ENCODE measurements around the gene SVOPL.
A peak's percentile ranks its signal among the peaks of the same experiment; 100 is the strongest.

Gene SVOPL

DNA sequence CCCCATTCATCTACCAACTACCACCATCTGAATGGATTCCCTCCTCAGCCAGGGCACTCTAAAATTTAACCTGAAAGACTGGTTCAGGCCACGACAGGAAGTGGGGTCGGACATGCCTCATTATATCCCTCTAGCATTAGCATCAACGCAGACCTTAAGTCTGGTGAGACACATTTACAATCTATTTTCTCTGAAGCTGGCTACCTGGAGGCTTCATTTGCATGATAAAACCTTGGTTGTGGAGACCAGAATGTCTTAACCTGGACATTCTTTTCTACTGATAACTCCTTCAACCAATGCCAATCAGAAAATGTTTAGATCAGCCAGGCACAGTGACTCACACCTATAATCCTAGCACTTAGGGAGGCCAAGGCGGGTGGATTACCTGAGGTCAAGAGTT lies 42.3 kb downstream of the SVOPL start:
- DNase-seq = no peak

DNA sequence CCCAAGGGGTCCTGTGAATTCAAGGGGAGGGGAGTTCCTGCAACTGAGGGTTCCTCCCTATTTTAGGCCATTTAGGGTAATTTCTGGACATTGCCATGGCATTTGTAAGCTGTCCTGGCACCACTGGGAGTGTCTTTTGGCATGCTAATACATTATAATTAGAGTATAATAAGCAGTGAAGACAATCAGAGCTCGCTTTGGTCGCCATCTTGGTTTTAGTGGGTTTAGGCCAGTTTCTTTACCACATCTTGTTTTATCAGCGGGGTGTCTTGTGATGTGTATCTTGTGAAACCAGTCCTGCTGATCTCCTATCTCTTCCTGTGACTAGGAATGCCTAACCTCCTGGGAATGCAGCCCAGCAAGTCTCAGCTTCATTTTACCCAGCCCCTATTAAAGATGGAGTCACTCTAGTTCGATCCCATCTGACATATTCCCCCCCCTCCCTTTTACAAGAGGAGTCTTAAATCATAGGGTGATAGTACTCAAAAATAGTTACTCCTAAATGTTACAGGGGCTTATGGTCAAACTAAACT lies 43.2 kb downstream of the SVOPL start:
- no peak for DNase-seq

DNA sequence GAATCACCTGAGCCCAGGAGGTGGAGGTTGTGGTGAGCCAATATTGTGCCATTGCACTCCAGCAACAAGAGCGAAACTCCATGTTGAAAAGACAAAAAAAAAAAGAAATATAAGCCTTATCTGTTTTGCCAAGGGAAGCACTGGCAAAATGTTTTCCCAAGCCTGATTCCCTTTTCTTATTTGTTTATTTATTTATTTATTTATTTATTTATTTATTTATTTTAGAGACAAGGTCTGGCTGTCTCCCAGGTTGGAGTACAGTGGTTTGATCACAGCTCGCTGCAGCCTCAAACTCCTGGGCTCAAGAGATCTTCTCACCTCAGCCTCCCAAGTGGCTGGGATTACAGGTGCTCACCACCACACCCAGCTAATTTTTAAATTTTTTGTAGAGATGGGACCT lies 44.2 kb downstream of the SVOPL start:
- no peak for DNase-seq

DNA sequence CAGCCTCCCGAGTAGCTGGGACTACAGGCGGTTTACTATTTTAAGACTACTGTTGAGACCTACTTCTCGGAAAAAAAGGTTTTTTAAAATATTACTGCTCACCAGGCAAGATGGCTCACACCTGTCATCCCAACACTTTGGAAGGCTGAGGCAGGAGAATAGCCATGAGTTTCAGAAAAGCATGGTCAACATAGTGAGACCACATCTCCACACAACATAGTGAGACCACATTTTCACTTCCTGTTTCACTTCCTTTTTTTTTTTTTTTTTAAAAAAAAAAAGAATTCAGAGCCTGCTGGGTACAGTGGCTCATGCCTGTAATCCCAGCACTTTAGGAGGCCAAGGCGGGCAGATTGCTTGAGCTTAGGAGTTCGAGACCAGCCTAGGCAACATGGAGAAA lies 46.5 kb downstream of the SVOPL start:
- DNase-seq = no peak

DNA sequence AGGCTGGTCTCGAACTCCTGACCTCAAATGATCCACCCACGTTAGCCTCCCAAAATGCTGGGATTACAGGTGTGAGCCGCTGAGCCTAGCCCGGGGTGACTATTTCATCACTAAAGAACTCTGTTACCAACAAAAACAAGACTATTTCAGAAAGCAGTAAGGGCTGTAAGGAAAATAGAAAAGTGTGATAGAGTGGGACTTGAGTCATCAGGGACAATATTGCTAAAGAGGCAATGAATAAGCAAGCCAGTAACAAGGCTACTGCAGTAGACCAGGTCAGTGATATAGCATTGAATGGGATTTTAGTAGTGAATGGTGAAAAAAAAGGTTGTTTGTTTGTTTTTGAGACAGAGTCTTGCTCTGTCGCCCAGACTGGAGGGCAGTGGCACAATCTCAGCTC lies 51.7 kb downstream of the SVOPL start:
- DNase-seq = no peak

DNA sequence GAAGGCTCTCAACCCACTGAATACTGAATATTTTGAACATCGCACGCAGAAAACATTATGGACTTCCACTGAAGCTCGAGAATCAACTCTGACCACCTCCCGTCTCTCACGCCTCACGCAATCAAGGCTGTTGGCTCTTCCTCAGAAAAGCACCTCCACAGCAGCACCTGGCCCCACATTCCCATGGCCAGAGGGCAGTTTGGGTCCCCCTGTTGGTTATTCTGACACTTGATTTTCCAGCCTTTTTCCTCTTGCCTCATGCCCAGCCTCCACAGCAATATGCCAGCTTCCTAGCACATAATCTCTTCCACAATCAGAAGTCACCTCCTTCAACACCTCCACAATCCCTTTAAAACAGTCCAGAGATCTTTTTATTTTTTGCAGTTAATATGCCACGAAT lies 55.9 kb downstream of the SVOPL start:
- no peak for DNase-seq

DNA sequence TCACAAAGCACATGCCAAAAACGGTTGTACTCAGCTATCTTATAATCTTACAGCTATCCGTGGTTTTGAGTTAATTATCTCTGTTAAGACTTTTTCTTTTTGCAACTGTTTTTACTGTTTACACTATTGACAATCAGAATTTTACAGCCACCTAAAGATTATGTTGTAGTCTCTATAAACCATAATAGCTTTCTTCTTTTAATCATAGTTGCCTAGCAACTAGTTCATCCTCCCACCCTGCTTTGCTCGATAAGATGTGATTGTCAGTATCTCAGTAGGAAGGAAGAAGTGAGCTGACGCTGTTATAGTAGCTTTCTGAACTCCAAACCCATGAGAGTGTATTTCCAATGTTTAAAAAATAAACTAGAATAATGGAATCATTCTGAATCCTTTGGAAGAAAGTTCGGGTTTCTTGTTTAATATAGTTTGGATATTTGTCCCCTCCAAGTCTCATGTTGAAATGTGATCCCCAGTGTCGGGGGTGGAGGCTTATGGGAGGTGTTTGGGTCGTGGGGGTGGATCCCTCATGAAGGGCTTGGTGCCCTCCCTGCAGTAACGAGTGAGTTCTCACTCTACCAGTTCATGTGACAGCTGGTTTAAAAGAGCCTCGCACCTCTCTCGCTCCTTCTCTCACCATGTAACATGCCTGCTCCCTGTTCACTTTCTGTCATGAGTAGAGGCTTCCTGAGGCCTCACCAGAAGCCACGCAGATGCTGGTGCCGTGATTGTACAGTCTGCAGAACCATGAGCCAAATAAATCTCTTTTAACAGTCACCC lies 68.1 kb downstream of the SVOPL start:
- no peak for DNase-seq

DNA sequence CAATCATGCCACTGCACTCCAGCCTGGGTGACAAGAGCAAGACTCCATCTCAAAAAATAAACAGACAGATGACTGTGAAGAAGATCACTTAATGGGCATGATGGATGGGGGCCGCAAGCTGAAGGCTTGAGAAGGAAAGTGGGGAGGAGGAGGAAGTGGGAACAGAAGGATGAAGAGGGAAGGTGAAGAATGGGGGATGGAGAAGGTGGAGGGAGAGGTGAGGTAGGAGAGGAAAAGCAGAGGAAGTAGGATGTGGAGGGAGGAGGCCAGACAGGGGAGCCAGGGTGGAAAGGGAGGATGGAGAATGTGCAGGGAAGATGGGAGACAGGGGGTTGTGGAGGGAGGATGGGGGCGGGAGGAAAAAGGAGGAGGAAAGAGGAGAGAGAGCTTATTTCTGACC lies 68.8 kb downstream of the SVOPL start:
- no peak for DNase-seq

DNA sequence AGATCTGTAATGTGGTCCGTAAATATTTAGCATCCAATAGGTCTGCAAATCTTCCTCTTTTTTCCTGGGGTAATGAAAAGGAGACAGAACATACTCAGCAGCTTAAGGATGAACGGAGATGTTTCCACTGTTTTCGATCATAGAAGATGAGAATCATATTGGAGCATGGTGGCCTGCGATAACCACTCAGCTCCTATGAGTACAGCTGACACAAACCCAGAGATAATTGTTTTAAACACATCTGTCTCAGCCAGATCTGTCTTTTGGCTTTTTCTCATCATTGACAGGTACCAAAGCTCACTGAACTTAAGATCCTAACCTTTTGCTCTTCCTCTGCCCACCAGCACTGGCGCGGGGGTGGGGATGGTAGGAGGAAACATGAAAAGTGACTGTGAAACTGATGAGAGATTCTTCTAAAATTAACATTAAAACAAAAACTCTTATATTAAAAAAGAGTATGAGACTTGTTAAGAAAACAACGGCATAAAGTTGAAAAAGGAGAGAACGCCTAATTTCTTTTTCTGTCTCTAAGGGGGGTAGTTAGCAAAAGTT lies 71.0 kb downstream of the SVOPL start:
- no peak for DNase-seq

DNA sequence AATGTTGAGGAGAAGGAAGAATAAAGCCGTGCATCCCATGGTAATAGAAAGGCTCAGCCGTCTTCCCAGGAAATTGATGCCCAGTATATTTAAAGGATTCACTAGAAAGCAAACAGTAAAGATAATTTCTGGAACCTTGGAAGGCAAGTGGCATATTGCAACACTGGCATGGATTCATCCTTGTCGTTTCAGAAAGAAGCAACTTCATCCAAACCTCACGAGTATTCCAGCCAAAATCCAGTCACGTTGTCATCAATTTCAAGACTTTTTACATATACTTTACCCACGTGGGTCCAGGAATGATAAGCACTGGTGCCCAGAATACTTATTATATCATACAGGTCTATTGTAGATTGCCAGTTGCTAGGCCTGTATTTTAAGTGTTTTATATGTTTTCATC lies 73.8 kb downstream of the SVOPL start:
- DNase-seq = no peak

DNA sequence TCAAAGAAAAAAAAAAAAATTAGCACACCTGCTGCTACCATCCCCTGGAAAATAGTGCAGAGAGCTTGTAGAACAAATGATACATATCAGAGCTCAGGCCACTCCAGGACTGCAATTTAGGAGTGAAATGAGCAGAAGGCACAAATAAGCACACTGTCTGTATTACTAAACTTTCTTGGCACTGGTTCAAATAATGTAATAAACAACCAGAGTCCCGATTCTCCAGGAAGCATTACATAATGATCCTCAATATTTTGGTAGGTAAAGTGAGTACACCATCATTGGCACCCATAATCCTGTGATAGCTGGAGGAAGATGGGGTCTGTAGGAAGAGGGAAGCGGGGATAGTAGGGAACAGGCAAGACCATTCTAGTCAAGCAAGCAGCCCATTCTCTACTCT lies 74.3 kb downstream of the SVOPL start:
- DNase-seq = no peak

DNA sequence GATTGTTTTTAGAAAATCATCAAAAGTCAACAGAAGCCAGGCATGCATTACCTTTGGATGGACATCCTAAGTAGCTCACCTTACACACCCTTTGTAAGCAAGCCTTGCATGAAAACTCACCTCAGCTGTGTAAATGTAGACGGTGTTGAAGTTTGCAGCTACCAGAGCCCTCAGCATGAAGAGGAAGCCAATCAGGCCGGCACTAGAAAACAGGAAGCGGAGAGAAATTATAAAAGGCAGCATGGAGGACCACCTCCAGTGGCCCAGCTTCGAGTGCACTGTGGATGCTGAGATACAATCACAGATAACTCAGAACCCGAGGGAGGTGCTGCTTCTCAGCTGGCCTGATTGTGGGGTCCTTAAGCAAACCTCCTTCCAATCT lies 75.3 kb downstream of the SVOPL start:
- DNase-seq = no peak

DNA sequence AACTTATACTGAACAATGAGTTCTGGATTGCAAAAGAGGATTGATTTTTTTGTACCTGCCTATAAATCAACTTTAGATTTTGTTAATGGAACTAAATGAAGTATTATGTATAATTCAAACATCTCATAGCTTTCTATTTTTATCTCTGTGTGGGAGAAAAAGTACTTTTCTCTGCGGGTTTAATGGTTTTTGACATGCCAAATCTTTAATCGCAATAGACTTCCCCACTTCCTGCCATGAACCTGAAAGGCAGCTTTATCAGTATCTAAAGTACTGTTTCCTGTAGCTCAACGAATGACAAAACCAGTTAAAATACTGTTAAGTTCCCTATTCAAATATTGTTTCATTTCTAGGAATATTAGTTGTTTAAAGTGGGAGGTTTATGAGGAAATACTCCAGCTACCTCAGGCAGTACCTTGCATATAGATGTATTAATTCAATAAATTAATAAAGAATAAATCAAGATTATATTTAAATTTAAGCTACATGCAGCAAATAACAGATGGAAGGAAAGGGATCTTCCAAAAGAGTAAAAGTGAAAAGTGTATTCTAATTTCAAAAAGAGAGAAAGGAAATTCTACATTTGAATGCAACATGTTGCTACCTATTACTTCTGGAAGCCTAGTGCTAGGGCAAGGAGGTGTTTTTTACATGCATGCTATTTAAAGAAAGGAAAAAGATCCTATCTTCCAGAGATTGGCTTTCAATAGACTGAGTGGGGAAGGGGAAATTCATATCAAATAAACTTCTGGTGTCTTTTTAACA lies 75.9 kb downstream of the SVOPL start:
- DNase-seq = no peak

DNA sequence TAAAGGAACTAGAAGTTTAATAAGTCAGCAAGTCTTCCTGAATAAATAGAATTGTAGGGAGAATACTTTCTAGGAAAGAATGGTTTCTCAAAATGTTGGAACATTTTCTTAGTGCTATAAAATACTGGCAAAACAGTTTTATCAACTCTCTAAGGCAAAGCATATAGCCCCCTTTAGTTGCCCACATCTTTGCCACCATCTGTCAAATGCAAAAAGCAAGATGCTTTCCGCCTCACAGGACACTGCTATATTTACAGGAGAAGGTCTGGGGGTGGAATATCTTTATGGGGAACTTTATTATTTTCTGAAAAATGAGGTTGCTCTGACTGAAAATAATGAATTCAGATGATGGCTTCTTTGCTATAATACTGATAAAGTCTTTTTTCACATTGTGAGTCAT lies 78.3 kb downstream of the SVOPL start:
- no peak for DNase-seq

DNA sequence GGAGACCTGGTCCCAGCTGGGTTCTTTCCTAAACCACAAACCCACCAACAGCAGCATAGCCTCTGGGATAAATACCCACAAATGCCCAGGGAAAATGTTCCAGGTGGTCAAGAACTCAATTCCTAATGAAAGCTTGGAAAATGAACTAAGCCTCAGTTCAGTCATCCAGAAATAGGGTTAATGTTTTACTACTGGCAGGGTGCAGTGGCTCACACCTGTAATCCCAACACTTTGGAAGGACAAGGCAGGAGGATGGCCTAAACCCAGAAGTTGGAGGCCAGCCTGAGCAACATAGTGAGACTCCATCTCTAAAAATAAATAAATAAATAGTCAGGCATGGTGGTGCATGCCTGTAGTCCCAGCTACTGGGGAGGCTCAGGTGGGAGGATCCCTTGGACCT lies 82.2 kb downstream of the SVOPL start:
- no peak for DNase-seq

DNA sequence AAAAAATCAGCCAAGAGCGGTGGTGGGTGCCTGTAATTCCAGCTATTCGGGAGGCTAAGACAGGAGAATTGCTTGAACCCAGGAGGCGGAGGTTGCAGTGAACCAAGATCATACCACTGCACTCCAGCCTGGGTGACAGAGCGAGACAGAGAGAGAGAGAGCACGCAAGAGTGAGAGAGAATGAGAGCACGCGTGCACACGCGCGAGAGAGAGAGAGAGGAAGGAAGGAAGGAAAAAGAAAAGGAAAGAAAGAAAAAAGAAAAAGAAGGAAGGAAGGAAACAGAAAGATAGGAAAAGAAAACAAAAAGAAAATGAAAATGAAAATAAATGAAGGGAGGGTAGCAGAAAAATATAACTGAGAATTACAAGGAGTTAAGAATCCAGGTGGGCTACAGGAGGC lies 82.7 kb downstream of the SVOPL start:
- no peak for DNase-seq

DNA sequence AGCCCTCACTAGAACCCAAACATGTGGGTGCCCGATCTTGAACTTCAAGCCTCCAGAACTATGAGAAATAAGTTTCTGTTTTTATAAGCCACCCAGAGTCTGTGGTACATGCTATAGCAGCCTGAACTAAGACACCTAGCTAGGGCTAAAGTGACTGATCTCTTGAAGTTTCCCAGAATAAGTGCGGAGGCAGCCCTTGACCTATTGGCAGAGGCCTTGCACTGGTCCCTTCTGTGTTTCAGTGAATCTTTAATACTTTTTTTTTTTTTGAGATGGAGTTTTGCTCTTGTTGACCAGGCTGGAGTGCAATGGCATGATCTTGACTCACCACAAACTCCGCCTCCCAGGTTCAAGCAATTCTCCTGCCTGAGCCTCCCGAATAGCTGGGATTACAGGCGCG lies 85.1 kb downstream of the SVOPL start:
- no peak for DNase-seq

DNA sequence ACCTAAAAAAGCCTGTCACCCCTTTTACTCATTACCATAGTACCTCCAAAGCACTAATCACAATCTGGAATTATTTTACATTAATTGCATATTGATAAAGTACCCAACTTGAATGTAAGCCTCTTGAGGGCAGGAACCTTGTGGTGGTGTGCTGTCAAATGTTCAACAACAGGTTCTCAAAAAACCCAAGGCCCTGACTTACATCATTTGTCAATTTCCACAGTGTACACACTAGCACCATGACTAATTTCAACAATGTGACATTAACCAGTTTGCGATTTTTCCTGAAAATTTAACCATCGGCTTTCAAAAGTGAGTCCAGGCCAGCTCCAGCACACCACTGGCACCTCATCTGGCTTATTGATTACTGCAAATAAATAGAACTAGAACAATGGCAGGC lies 87.5 kb downstream of the SVOPL start:
- DNase-seq = no peak

DNA sequence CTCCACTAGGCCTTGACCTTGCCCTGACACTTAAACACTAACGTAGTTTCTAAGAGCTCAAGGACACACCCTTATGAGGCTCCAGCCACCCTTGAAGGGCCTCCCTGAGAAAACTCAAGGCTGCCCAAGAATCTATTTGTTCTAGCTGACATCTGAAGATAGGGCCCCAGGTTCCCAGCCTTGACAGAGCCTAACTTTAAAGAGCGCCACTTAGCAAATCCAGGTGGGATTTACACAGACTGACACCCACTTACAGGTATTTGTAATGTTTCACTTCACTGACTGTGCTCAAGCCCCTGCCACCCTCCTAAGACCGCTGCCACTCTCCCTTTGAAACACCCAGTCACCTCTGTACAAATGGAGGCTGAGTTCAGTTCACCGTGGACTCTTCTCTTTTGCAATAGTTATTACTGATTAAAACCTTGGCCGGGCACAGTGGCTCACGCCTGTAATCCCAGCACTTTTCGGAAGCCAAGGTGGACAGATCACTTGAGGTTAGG lies 90.4 kb downstream of the SVOPL start:
- DNase-seq = no peak

DNA sequence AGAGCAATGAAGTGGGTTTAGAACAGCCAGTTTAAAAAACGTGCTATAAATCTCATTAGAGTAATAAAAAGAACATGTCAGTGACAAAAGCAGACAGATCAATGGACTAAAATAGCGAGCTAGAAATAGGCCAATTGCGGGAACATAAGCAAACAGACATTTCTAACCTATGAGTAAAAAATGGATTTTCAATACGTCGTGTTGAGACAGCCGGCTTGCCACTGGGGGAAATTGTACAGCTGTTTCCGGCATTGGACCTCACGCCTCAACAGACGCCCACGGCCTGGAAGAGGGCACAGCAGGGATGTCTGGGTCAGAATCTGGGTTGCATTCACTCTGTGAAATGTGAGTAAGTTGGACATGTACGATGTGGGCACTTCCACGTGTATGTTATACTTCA lies 92.9 kb downstream of the SVOPL start:
- DNase-seq = peak; percentile 65

DNA sequence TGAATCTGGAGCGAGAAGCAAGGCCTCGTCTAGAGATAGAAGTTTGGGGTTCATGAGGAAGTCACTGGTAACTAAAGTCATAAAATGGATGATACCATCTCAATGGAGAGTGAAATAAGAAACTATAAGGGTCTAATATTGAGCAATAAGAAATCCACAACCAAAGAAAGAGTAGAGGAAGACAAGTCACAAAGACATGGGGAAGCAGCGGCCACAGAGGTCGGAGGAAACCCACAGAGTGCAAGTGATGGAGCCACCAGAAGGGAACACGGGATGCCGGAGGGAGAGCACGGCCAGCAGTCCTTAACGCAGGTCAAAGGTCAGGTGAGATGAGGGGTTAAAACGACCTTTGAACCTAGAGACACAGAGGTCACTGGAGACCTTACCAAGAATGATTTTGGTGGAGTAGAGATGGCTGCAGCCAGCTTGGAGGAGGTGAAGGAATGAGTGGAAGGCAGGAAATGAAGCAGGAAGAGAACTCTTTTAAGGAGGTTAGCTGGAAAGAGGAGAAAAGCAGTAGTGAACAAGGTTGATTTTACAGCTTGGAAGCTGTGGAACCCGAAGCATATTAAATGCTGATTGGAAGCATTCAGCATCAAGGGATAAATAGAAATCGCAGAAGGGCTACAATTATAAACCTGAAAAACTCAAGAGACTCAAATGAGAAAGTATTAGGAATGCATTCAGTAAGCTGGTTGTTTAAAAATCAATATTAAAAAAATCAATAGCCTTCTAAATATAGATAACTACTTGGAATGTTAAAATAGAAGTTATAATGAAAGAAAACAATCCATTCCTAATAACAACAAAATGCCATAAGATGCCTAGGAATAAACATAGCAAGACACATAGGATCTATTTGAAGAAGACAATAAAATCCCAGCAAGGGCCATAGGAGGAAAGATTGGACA lies 93.7 kb downstream of the SVOPL start:
- DNase-seq = peak; percentile 22

DNA sequence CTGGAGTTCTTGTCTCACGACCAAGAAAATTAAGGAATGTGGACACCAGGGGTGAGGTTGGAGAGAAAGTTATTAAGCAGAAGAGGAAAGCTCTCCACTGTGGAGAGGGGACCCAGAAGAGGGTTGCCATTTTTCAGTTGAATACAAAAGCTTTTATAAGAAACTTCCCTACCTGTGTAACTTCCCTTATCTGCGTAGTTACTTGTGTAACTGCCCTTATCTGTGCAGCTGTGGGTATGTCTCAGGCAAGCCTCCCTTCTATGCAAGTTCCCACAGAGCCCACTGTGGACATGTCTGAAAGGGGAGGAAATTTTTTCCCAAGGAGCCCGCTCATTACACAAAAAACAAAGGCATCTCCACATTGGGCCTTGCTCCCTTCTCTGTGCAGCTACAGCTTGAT lies 94.9 kb downstream of the SVOPL start:
- no peak for DNase-seq

All from eye (tissue), 1 donor.